ENCODE measurements around the gene MAD1L1. TPM values are rescaled to one million over a fixed set of nuclear protein-coding genes. Genes with fewer than 3 reads are reported as not detected.

The MAD1L1 gene
- total RNA-seq, 1 donor from 2014 or later: 32.2 TPM

- DNase-seq (ENCODE audit: low spot score): no peak
These were observed 91.1 kb downstream of the MAD1L1 start for GRCh38 chr7:2141651-2142050.

- no peak for DNase-seq (ENCODE audit: low spot score)
These were observed 91.7 kb downstream of the MAD1L1 start for GRCh38 chr7:2141021-2141410.

GRCh38 chr7:2140216-2141020 is 92.3 kb downstream of the MAD1L1 start:
- no peak for DNase-seq (ENCODE audit: low spot score)

- no peak for DNase-seq (ENCODE audit: low spot score)
These were observed 93.6 kb downstream of the MAD1L1 start for GRCh38 chr7:2139004-2139699.

- no peak for DNase-seq (ENCODE audit: low spot score)
These were observed 94.5 kb downstream of the MAD1L1 start for GRCh38 chr7:2138146-2138765.

GRCh38 chr7:2134740-2135139 is 98.0 kb downstream of the MAD1L1 start:
- no peak for DNase-seq (ENCODE audit: low spot score)

GRCh38 chr7:2132243-2132642 is 100.5 kb downstream of the MAD1L1 start:
- no peak for DNase-seq (ENCODE audit: low spot score)

- DNase-seq (ENCODE audit: low spot score): no peak
These were observed 100.9 kb downstream of the MAD1L1 start for GRCh38 chr7:2131800-2132199.

GRCh38 chr7:2131341-2131740 is 101.4 kb downstream of the MAD1L1 start:
- no peak for DNase-seq (ENCODE audit: low spot score)

- no peak for DNase-seq (ENCODE audit: low spot score)
These were observed 102.7 kb downstream of the MAD1L1 start for GRCh38 chr7:2130096-2130375.

GRCh38 chr7:2129323-2130095 is 103.2 kb downstream of the MAD1L1 start:
- no peak for DNase-seq (ENCODE audit: low spot score)

GRCh38 chr7:2128601-2129322 is 104.0 kb downstream of the MAD1L1 start:
- DNase-seq (ENCODE audit: low spot score): no peak

- DNase-seq (ENCODE audit: low spot score): no peak
These were observed 106.1 kb downstream of the MAD1L1 start for GRCh38 chr7:2126621-2127020.

- DNase-seq (ENCODE audit: low spot score): no peak
These were observed 106.8 kb downstream of the MAD1L1 start for GRCh38 chr7:2125931-2126330.

- DNase-seq (ENCODE audit: low spot score): no peak
These were observed 108.0 kb downstream of the MAD1L1 start for GRCh38 chr7:2124604-2125345.

GRCh38 chr7:2123916-2124315 is 108.8 kb downstream of the MAD1L1 start:
- DNase-seq (ENCODE audit: low spot score): no peak

GRCh38 chr7:2123360-2123759 is 109.4 kb downstream of the MAD1L1 start:
- no peak for DNase-seq (ENCODE audit: low spot score)

- no peak for DNase-seq (ENCODE audit: low spot score)
These were observed 110.1 kb downstream of the MAD1L1 start for GRCh38 chr7:2122651-2123050.

GRCh38 chr7:2120841-2121830 is 111.6 kb downstream of the MAD1L1 start:
- no peak for DNase-seq (ENCODE audit: low spot score)
